GM21786 (cell line): ENCODE data around the gene TMEM86A.

Source experiments
- ATAC-seq: cut with Tn5 transposase; IDR thresholded peaks from one replicate; pipeline ENCODE4 v1.9.1; 2021; ENCODE audit not compliant: unreplicated experiment

Gene TMEM86A

DNA sequence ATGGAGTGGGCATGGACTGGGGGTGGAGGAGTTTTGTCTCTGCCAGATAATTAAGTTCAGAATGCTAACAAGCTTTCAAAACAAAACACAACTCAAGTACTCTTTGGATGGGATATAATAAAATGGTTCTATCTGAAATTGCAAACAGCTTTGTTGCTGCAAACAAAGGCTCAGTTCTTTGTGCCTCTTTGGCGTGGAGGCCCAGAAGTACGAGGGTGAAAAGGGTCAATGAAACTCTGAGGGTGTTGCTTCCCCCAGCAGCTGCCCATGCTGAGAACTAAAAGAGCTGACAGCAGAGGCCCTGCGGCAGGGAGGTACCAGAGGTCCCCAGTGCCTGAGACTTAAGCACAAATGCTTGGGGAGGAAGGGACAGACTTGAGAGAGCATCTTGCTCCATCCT lies 53.9 kb downstream of the TMEM86A start:
- no peak for ATAC-seq

DNA sequence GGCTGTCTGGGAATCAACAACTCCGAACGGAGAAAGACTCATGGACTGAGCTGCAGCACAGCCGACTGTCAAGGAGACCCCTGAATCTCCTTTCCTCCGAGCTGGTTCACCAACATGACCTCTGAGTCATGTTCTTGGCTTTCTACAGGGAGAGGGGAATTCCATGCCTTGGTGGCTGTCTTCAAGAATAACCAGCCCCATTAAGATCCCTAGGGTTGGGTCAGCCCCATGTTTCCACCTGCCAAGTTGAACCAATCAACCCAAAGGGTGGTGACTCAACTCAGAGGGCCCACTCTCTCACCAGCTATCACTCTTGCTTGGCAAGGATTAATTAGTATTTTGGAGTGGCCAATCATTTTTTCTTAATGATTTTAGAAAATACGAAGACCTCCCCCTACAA lies 55.7 kb downstream of the TMEM86A start:
- no peak for ATAC-seq
